Measurements from ENCODE around the gene IFITM1.
"Not testable (repeated sequence)": the region's sequence is repeated elsewhere in the genome, so short reads cannot be mapped to it uniquely, and the experiment has no call there.

The IFITM1 gene

DNA sequence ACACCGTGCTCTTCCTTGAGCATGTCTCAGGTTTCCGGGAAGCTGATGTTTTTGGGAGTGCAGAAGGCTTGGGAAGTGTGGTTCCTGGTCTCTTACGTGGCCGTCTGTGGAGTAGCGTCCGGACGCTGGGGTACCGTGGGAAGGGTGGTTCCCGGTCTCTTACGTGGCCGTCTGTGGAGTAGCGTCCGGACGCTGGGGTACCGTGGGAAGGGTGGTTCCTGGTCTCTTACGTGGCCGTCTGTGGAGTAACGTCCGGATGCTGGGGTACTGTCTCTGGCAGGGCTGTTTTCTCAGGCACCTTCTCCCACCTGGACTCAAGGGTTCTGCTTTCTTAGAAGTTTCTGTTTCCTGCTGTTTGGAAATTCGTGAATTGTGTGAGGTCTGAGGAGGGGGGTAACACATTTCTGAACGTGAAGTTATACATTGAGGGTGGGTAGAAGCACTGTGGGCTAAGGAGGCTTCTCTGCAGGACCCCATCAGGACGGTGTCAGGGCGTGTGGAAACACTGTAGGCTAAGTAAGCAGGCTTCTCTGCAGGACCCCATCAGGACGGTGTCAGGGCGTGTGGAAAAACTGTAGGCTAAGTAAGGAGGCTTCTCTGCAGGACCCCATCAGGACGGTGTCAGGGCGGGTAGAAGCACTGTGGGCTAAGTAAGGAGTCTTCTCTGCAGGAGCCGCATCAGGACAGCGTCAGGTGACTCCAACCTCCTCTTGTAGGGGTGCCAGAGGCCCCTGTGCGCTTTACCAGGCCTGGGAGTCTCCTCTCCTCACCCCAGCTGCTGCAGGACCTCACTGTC, 12.2 kb downstream of the IFITM1 start:
- TF ChIP-seq, protein P1, sequence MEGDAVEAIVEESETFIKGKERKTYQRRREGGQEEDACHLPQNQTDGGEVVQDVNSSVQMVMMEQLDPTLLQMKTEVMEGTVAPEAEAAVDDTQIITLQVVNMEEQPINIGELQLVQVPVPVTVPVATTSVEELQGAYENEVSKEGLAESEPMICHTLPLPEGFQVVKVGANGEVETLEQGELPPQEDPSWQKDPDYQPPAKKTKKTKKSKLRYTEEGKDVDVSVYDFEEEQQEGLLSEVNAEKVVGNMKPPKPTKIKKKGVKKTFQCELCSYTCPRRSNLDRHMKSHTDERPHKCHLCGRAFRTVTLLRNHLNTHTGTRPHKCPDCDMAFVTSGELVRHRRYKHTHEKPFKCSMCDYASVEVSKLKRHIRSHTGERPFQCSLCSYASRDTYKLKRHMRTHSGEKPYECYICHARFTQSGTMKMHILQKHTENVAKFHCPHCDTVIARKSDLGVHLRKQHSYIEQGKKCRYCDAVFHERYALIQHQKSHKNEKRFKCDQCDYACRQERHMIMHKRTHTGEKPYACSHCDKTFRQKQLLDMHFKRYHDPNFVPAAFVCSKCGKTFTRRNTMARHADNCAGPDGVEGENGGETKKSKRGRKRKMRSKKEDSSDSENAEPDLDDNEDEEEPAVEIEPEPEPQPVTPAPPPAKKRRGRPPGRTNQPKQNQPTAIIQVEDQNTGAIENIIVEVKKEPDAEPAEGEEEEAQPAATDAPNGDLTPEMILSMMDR (IDR thresholded peaks at IDR 0.05; ENCODE audit: insufficient read depth, low read length, missing control alignments): no peak
- ChIA-PET CTCF (no interaction called here), POLR2A (no interaction called here)
- no peak for DNase-seq (ENCODE audit: low read depth, low spot score)
- no peak overlapping the region for H3K4me3 ChIP-seq (ENCODE audit: low read depth, low read length)

DNA sequence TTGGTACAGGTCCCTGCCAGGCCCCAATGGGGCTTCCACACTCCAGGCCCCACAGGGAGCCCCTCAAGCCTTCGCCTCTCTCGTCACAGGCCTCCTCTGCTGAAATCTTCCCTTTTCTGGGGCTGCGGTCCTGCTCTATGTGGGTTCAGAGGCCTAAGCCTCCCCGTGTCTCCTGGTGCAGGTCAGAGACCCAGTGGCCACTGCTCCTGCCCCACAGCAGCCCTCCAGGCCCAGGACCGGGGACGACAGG, 12.7 kb downstream of the IFITM1 start:
- no peak overlapping the region for H3K4me3 ChIP-seq (ENCODE audit: low read depth, low read length)
- no peak for DNase-seq (ENCODE audit: low read depth, low spot score)
- ChIA-PET CTCF (no interaction called here), POLR2A (no interaction called here)
- TF ChIP-seq, protein P1 (IDR thresholded peaks at IDR 0.05; ENCODE audit: insufficient read depth, low read length, missing control alignments): no peak

DNA sequence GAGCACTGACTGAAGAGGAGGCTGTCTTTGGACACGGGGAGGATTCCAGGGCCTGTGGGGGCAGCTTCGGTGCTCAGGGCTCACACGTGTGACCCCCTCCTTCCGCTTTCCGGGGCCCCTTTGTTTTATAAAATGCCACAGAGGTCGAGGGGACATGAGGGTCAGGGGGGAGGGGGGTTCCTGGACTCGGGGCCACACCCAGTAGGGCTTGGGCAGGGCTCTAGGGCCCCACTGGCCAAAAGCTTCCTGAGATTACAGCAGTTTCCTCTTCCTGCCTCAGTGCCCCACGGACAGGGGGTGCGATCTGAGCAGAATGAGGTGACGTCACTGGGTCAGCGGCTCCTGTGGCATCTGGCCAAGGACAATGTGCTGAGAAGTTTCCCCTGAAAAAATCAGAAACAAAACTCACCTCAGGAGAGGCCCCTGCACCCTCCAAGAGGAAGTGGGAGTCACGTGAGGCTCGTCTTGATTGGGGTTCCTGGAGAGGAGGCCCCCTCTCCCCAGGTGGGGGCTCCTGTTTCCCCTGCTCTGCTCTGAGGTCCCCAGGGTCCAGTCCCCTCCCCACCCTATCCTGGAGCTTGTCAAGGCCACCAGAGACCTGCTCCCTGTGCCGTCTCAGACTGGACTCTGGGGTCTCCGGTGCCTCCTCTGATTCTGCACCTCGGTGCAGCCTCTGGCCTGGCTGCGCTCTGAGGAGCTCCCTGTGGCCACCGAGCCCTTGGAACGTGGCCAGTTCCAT, 13.2 kb downstream of the IFITM1 start:
- DNase-seq (ENCODE audit: low read depth, low spot score): no peak
- no peak overlapping the region for H3K4me3 ChIP-seq (ENCODE audit: low read depth, low read length)
- CTCF ChIA-PET: interaction anchor here (1.2 to 1.8 kb wide), 2 partner anchors 10 to 22 kb away, joined by 4 to 9 read pairs; no protein-coding TSS in a partner anchor
- TF ChIP-seq, protein P1 (IDR thresholded peaks at IDR 0.05; ENCODE audit: insufficient read depth, low read length, missing control alignments): no peak
- POLR2A ChIA-PET: no interaction called here

DNA sequence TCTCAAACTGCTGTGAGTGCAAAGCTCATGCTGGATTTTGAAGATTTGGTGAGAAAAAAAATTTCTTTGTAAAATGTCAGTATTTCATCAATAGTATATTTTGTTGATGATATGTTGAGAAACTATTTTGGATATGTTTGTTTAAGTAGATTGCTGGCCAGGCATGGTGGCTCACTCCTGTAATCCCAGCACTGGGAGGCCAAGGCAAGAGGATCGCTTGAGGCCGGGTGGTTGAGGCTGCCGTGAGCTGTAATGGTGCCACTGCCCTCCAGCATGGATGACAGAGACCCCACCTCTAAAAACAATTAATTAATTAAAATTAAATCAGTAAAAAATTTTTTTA, 13.7 kb downstream of the IFITM1 start:
- ChIA-PET CTCF (interaction anchor here (1.2 to 1.8 kb wide), 2 partner anchors 10 to 21 kb away, joined by 4 to 9 read pairs; no protein-coding TSS in a partner anchor), POLR2A (no interaction called here)
- H3K4me3 ChIP-seq (ENCODE audit: low read depth, low read length): no peak overlapping the region

DNA sequence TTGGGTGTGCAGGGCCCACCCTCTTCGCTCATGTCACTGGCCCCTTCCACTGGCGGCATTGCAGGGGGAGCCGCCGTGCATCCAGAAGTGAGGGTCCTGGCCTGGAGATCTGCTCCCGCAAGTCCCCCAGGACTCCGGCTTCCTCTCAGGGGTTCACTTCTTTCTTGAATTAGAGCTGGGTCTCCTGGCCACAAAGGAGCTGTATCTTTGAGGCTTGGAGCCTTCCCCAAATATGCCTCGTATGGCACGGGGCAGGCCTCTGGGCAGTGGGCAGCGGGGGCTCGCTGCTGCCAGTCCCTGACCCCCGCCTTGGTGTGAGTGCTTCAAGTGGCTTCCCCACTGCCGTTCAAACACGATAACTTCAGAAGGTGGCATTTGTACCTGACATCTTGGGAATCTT, 14.2 kb downstream of the IFITM1 start:
- TF ChIP-seq, protein P1 (IDR thresholded peaks at IDR 0.05; ENCODE audit: insufficient read depth, low read length, missing control alignments): no peak
- POLR2A ChIA-PET: no interaction called here
- DNase-seq (ENCODE audit: low read depth, low spot score): no peak
- CTCF ChIA-PET: interaction anchor here (0.6 to 1.8 kb wide), 3 partner anchors 11 to 24 kb away, joined by 3 to 9 read pairs (median 4); no protein-coding TSS in a partner anchor
- no peak overlapping the region for H3K4me3 ChIP-seq (ENCODE audit: low read depth, low read length)

More for the DNA sequence above, 13.7 kb downstream of the IFITM1 start:
- no peak for DNase-seq (ENCODE audit: low read depth, low spot score)
- TF ChIP-seq, protein P1 (IDR thresholded peaks at IDR 0.05; ENCODE audit: insufficient read depth, low read length, missing control alignments): no peak

DNA sequence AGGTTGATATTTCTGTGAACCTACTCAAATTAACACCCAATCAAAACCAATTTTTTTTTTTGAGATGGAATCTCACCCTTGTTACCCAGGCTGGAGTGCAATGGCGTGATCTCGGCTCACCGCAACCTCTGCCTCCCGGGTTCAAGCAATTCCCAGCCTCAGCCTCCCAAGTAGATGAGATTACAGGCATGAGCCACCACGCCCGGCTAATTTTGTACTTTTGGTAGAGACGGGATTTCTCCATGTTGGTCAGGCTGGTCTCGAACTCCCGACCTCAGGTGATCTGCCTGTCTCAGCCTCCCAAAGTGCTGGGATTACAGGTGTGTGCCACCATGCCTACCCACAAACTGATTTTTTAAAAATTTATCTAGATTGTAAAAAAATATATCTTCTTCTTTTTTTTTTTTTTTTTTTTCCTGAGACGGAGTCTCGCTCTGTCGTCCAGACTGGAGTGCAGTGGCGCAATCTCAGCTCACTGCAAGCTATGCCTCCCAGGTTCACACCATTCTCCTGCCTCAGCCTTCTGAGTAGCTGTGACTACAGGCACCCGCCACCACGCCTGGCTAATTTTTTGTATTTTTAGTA, 14.8 kb downstream of the IFITM1 start:
- POLR2A ChIA-PET; DNase-seq (ENCODE audit: low read depth, low spot score): not testable (repeated sequence)
- CTCF ChIA-PET: interaction anchor here (0.6 to 1.8 kb wide), 4 partner anchors 9 to 23 kb away, joined by 3 to 9 read pairs (median 5); no protein-coding TSS in a partner anchor

More for the DNA sequence above, 14.8 kb downstream of the IFITM1 start:
- not testable (repeated sequence) for H3K4me3 ChIP-seq (ENCODE audit: low read depth, low read length)
